SH-SY5Y (cell line): Measurements from ENCODE around the gene DAAM1.

Experiments used
- GATA2 ChIP-seq: IDR thresholded peaks from 2 replicates; pipeline ENCODE4 v1.6.1; 2011; ENCODE audit warnings: mild to moderate bottlenecking, low read depth, low read length
- GATA3 ChIP-seq: IDR thresholded peaks from 2 replicates; pipeline ENCODE4 v1.6.1; 2011; ENCODE audit warnings: low read depth, mild to moderate bottlenecking, low read length, moderate library complexity

- TF ChIP-seq GATA3 (no peak), GATA2 (no peak)
Measured at GRCh38 chr14:59333235-59333634, 144.8 kb downstream of the DAAM1 start.
